Measurements from ENCODE around the gene FBXL12.
"Not testable (repeated sequence)": the region's sequence is repeated elsewhere in the genome, so short reads cannot be mapped to it uniquely, and the experiment has no call there.

GRCh38 chr19:9820034-9820433 lies 1.2 kb upstream of the FBXL12 start:
- TF ChIP-seq, protein P1, sequence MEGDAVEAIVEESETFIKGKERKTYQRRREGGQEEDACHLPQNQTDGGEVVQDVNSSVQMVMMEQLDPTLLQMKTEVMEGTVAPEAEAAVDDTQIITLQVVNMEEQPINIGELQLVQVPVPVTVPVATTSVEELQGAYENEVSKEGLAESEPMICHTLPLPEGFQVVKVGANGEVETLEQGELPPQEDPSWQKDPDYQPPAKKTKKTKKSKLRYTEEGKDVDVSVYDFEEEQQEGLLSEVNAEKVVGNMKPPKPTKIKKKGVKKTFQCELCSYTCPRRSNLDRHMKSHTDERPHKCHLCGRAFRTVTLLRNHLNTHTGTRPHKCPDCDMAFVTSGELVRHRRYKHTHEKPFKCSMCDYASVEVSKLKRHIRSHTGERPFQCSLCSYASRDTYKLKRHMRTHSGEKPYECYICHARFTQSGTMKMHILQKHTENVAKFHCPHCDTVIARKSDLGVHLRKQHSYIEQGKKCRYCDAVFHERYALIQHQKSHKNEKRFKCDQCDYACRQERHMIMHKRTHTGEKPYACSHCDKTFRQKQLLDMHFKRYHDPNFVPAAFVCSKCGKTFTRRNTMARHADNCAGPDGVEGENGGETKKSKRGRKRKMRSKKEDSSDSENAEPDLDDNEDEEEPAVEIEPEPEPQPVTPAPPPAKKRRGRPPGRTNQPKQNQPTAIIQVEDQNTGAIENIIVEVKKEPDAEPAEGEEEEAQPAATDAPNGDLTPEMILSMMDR (conservative IDR thresholded peaks at IDR 0.05; ENCODE audit: low read depth in 2 of 2), result not testable (repeated sequence)
- TF ChIP-seq EZH2 (IDR thresholded peaks at IDR 0.05; ENCODE audit: low read depth, unreplicated experiment); POLR2AphosphoS5 (IDR thresholded peaks at IDR 0.05; ENCODE audit: low read depth); ETS1 (IDR thresholded peaks at IDR 0.05); CREB1 (CRISPR knock-in tag; IDR thresholded peaks at IDR 0.05; ENCODE audit: low read depth); NANOG (IDR thresholded peaks at IDR 0.05; ENCODE audit: borderline replicate concordance); JUNB (IDR thresholded peaks at IDR 0.05; ENCODE audit: unreplicated experiment); EZH2phosphoT487 (IDR thresholded peaks at IDR 0.05; ENCODE audit: unreplicated experiment); ZNF331 (CRISPR knock-in tag; IDR thresholded peaks at IDR 0.05; ENCODE audit: low read depth): not testable (repeated sequence)
- TF ChIP-seq, protein P2, sequence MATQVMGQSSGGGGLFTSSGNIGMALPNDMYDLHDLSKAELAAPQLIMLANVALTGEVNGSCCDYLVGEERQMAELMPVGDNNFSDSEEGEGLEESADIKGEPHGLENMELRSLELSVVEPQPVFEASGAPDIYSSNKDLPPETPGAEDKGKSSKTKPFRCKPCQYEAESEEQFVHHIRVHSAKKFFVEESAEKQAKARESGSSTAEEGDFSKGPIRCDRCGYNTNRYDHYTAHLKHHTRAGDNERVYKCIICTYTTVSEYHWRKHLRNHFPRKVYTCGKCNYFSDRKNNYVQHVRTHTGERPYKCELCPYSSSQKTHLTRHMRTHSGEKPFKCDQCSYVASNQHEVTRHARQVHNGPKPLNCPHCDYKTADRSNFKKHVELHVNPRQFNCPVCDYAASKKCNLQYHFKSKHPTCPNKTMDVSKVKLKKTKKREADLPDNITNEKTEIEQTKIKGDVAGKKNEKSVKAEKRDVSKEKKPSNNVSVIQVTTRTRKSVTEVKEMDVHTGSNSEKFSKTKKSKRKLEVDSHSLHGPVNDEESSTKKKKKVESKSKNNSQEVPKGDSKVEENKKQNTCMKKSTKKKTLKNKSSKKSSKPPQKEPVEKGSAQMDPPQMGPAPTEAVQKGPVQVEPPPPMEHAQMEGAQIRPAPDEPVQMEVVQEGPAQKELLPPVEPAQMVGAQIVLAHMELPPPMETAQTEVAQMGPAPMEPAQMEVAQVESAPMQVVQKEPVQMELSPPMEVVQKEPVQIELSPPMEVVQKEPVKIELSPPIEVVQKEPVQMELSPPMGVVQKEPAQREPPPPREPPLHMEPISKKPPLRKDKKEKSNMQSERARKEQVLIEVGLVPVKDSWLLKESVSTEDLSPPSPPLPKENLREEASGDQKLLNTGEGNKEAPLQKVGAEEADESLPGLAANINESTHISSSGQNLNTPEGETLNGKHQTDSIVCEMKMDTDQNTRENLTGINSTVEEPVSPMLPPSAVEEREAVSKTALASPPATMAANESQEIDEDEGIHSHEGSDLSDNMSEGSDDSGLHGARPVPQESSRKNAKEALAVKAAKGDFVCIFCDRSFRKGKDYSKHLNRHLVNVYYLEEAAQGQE (IDR thresholded peaks at IDR 0.05; ENCODE audit: unreplicated experiment), result not testable (repeated sequence)

All from GM23338 (cell line).